Activated CD4-positive, alpha-beta T cell treated with anti-CD3 and anti-CD28 coated beads for 36 hours (primary cell): ENCODE data around the gene NFKB1. TPM values are rescaled to one million over a fixed set of nuclear protein-coding genes. Genes with fewer than 3 reads are reported as not detected.

Experiments used
- ATAC-seq: fragments of 200-7000 bp; cut with Tn5 transposase; one replicate; pipeline ENCODE4 v1.10.0; 2021; ENCODE audit warnings: mild to moderate bottlenecking, moderate library complexity
- CTCF ChIA-PET: fragments of 350-600 bp; sonication (Branson Sonifier 250); formaldehyde crosslinking; loops from one replicate; lab custom pipeline; 2021; ENCODE audit warnings: antibody characterized with exemption; lab: Charles Lee
- POLR2A ChIA-PET: fragments of 350-600 bp; sonication (Branson Sonifier 250); formaldehyde crosslinking; loops from one replicate; lab custom pipeline; 2021; ENCODE audit warnings: antibody characterized with exemption, inconsistent platforms; lab: Charles Lee
- DNase-seq: peaks from one replicate; pipeline ENCODE4 v3.0.0-alpha.2; 2020
- H3K27ac Mint-ChIP-seq: one replicate; pipeline ENCODE4 v1.8.0; 2021; ENCODE audit warnings: mixed read lengths
- H3K27me3 Mint-ChIP-seq: one replicate; pipeline ENCODE4 v1.8.0; 2021; ENCODE audit warnings: mixed read lengths
- H3K36me3 Mint-ChIP-seq: one replicate; pipeline ENCODE4 v1.8.0; 2021; ENCODE audit warnings: low read depth, mixed read lengths
- H3K4me1 Mint-ChIP-seq: one replicate; pipeline ENCODE4 v1.8.0; 2021; ENCODE audit warnings: mixed read lengths
- H3K4me3 Mint-ChIP-seq: one replicate; pipeline ENCODE4 v1.8.0; 2021; ENCODE audit warnings: mild to moderate bottlenecking, moderate library complexity, mixed read lengths
- H3K9me3 Mint-ChIP-seq: one replicate; pipeline ENCODE4 v1.8.0; 2021; ENCODE audit warnings: low read depth, mixed read lengths
- intact Hi-C, 2 experiments: fragments of 100-400 bp; cut with DNase I in 1 of 2; cut with micrococcal nuclease in 1 of 2; formaldehyde crosslinking; loops; one replicate each; pipeline versions ENCODE4 v1.14.2 to v1.15.1; 2022 to 2024; cut with DNase I, micrococcal nuclease
- total RNA-seq, 2 experiments: library from RNA; stranded (reverse); gene quantifications; one replicate each; pipeline ENCODE4 v1.2.3, GENCODE V29; 2021

Gene NFKB1
- total RNA-seq, 2 experiments from 2014 or later, result 167 to 174 TPM

GRCh38 chr4:102604222-102604940, 103.2 kb downstream of the NFKB1 start:
- H3K27me3 Mint-ChIP-seq, result no peaks in the 10 kb centered on the region
- intact Hi-C loops, result no loop called here
- ChIA-PET CTCF (interaction anchor here (1.3 kb wide), 1 partner anchor 13 kb away, joined by 4 read pairs; no protein-coding TSS in a partner anchor), POLR2A (no interaction called here)
- DNase-seq, result no peak
- peaks cover 54% of the 10 kb centered on the region for H3K4me1 Mint-ChIP-seq
- H3K4me3 Mint-ChIP-seq, result no peak overlapping the region
- ATAC-seq, result no peak
- H3K9me3 Mint-ChIP-seq, result no peaks in the 10 kb centered on the region
- no peak overlapping the region for H3K27ac Mint-ChIP-seq
- H3K36me3 Mint-ChIP-seq, result peaks cover 77% of the 10 kb centered on the region

- Mint-ChIP-seq H3K27ac (peak overlapping the region; percentile 37), H3K27me3 (no peaks in the 10 kb centered on the region), H3K36me3 (peaks cover 76% of the 10 kb centered on the region), H3K4me1 (peaks cover 51% of the 10 kb centered on the region), H3K4me3 (no peak overlapping the region), H3K9me3 (no peaks in the 10 kb centered on the region)
- CTCF ChIA-PET, result interaction anchor here (0.8 to 1.4 kb wide), 3 partner anchors 42 to 111 kb away, joined by 3 to 6 read pairs (median 3); no protein-coding TSS in a partner anchor
- intact Hi-C loops, result no loop called here
- ATAC-seq (no peak), DNase-seq (no peak)
- POLR2A ChIA-PET, result no interaction called here
These were observed 105.1 kb downstream of the NFKB1 start for GRCh38 chr4:102606261-102606660.

- H3K27me3 Mint-ChIP-seq, result no peaks in the 10 kb centered on the region
- H3K4me3 Mint-ChIP-seq, result no peak overlapping the region
- no peak for ATAC-seq
- POLR2A ChIA-PET, result no interaction called here
- peaks cover 78% of the 10 kb centered on the region for H3K36me3 Mint-ChIP-seq
- CTCF ChIA-PET, result interaction anchor here (0.8 to 1.4 kb wide), 4 partner anchors 42 to 112 kb away, joined by 3 to 6 read pairs (median 3); no protein-coding TSS in a partner anchor
- peak overlapping the region; percentile 70 for H3K27ac Mint-ChIP-seq
- intact Hi-C loops, result no loop called here
- peaks cover 57% of the 10 kb centered on the region for H3K4me1 Mint-ChIP-seq
- H3K9me3 Mint-ChIP-seq, result no peaks in the 10 kb centered on the region
- DNase-seq, result no peak
These were observed 105.8 kb downstream of the NFKB1 start for GRCh38 chr4:102606846-102607450.

GRCh38 chr4:102608190-102608589, 107.0 kb downstream of the NFKB1 start:
- Mint-ChIP-seq H3K27ac (peak overlapping the region; percentile 11), H3K36me3 (peaks cover 83% of the 10 kb centered on the region), H3K27me3 (no peaks in the 10 kb centered on the region), H3K4me1 (peaks cover 69% of the 10 kb centered on the region), H3K4me3 (no peak overlapping the region), H3K9me3 (no peaks in the 10 kb centered on the region)
- no peak for DNase-seq
- POLR2A ChIA-PET, result no interaction called here
- peak; percentile 52 for ATAC-seq
- intact Hi-C loops, result no loop called here
- CTCF ChIA-PET, result interaction anchor here (0.7 kb wide), 1 partner anchor 35 kb away, joined by 3 read pairs; no protein-coding TSS in a partner anchor

GRCh38 chr4:102610007-102610406, 108.8 kb downstream of the NFKB1 start:
- Mint-ChIP-seq H3K9me3 (no peaks in the 10 kb centered on the region), H3K27me3 (no peaks in the 10 kb centered on the region), H3K4me1 (peaks cover 77% of the 10 kb centered on the region), H3K27ac (peak overlapping the region; percentile 35), H3K36me3 (peaks cover 88% of the 10 kb centered on the region), H3K4me3 (no peak overlapping the region)
- ChIA-PET POLR2A (no interaction called here), CTCF (interaction anchor here (0.6 to 1.4 kb wide), 2 partner anchors 42 to 146 kb away, joined by 3 read pairs; no protein-coding TSS in a partner anchor)
- DNase-seq (no peak), ATAC-seq (no peak)
- intact Hi-C loops, result loop anchor here in 1 of 2 experiments (5.0 kb wide), 1 partner anchor 88 kb away; no protein-coding TSS in a partner anchor

GRCh38 chr4:102610476-102610875, 109.3 kb downstream of the NFKB1 start:
- ATAC-seq, result no peak
- Mint-ChIP-seq H3K9me3 (no peaks in the 10 kb centered on the region), H3K36me3 (peaks cover 87% of the 10 kb centered on the region), H3K27ac (peak overlapping the region; percentile 70), H3K4me1 (peaks cover 80% of the 10 kb centered on the region), H3K27me3 (no peaks in the 10 kb centered on the region), H3K4me3 (no peak overlapping the region)
- intact Hi-C loops, result loop anchor here in 1 of 2 experiments (5.0 kb wide), 1 partner anchor 88 kb away; no protein-coding TSS in a partner anchor
- ChIA-PET POLR2A (no interaction called here), CTCF (interaction anchor here (0.6 to 1.4 kb wide), 3 partner anchors 43 to 1597 kb away, joined by 3 read pairs; no protein-coding TSS in a partner anchor)
- no peak for DNase-seq

GRCh38 chr4:102612210-102612609, 111.1 kb downstream of the NFKB1 start:
- peaks cover 89% of the 10 kb centered on the region for H3K36me3 Mint-ChIP-seq
- ATAC-seq, result no peak
- intact Hi-C loops, result loop anchor here (1.0 to 5.0 kb wide), 3 partner anchors 13 to 109 kb away; no protein-coding TSS in a partner anchor
- ChIA-PET CTCF (interaction anchor here (0.8 to 1.2 kb wide), 4 partner anchors 9 to 395 kb away, joined by 3 to 5 read pairs (median 4); no protein-coding TSS in a partner anchor), POLR2A (interaction anchor here (0.6 to 1.5 kb wide), 4 partner anchors 9 to 27 kb away, joined by 3 to 11 read pairs (median 8); no protein-coding TSS in a partner anchor)
- no peak for DNase-seq
- H3K4me3 Mint-ChIP-seq, result no peak overlapping the region
- H3K4me1 Mint-ChIP-seq, result peaks cover 81% of the 10 kb centered on the region
- H3K27ac Mint-ChIP-seq, result peak overlapping the region; percentile 95
- no peaks in the 10 kb centered on the region for H3K9me3 Mint-ChIP-seq
- no peaks in the 10 kb centered on the region for H3K27me3 Mint-ChIP-seq

GRCh38 chr4:102612824-102613366, 111.7 kb downstream of the NFKB1 start:
- intact Hi-C loops, result loop anchor here (1.0 to 5.0 kb wide), 3 partner anchors 14 to 110 kb away; no protein-coding TSS in a partner anchor
- Mint-ChIP-seq H3K4me1 (peaks cover 74% of the 10 kb centered on the region), H3K27ac (peak overlapping the region; percentile 95), H3K9me3 (no peaks in the 10 kb centered on the region), H3K27me3 (no peaks in the 10 kb centered on the region), H3K36me3 (peaks cover 87% of the 10 kb centered on the region), H3K4me3 (peak overlapping the region; percentile 30)
- CTCF ChIA-PET, result interaction anchor here (0.6 to 1.5 kb wide), 5 partner anchors 10 to 394 kb away, joined by 3 to 5 read pairs (median 4); no protein-coding TSS in a partner anchor
- POLR2A ChIA-PET, result interaction anchor here (0.6 to 1.5 kb wide), 5 partner anchors 10 to 28 kb away, joined by 3 to 11 read pairs (median 7); no protein-coding TSS in a partner anchor
- ATAC-seq (peak; percentile 87), DNase-seq (peak; percentile 72)

- no peaks in the 10 kb centered on the region for H3K9me3 Mint-ChIP-seq
- peak overlapping the region; percentile 95 for H3K27ac Mint-ChIP-seq
- H3K4me3 Mint-ChIP-seq, result peak overlapping the region; percentile 15
- POLR2A ChIA-PET, result no interaction called here
- CTCF ChIA-PET, result no interaction called here
- ATAC-seq (no peak), DNase-seq (peak; percentile 40)
- intact Hi-C loops, result loop anchor here in 1 of 2 experiments (5.0 kb wide), 1 partner anchor 92 kb away; no protein-coding TSS in a partner anchor
- H3K4me1 Mint-ChIP-seq, result peaks cover 79% of the 10 kb centered on the region
- H3K27me3 Mint-ChIP-seq, result no peaks in the 10 kb centered on the region
- peaks cover 73% of the 10 kb centered on the region for H3K36me3 Mint-ChIP-seq
These were observed 113.6 kb downstream of the NFKB1 start for GRCh38 chr4:102614801-102615200.

GRCh38 chr4:102616636-102617035, 115.5 kb downstream of the NFKB1 start:
- ChIA-PET POLR2A (interaction anchor here (1.2 kb wide), 1 partner anchor 11 kb away, joined by 3 read pairs; no protein-coding TSS in a partner anchor), CTCF (interaction anchor here (0.6 to 1.1 kb wide), 7 partner anchors 20 to 272 kb away, joined by 3 to 5 read pairs (median 3); partner anchors contain the start of gene SLC39A8)
- Mint-ChIP-seq H3K36me3 (peaks cover 59% of the 10 kb centered on the region), H3K27me3 (no peaks in the 10 kb centered on the region), H3K27ac (peak overlapping the region; percentile 35), H3K9me3 (no peaks in the 10 kb centered on the region), H3K4me3 (no peak overlapping the region), H3K4me1 (peaks cover 75% of the 10 kb centered on the region)
- intact Hi-C loops, result no loop called here
- DNase-seq (peak; percentile 53), ATAC-seq (no peak)
